Glomerular endothelial cell (primary cell): ENCODE data around the gene AMH. TPM values are rescaled to one million over a fixed set of nuclear protein-coding genes. Genes with fewer than 3 reads are reported as not detected.

Experiments used
- DNase-seq: peaks from one replicate; pipeline ENCODE4 v3.0.0-alpha.2; 2011; ENCODE audit warnings: low read depth, low spot score; ENCODE audit errors: extremely low read depth
- total RNA-seq: library from RNA; depleted of rRNA; stranded (reverse); fragments of >200 nt; gene quantifications from 2 replicates; pipeline ENCODE4 v1.2.3, GENCODE V29; 2015

The AMH gene
- total RNA-seq, 1 donor from 2014 or later: 2.1 TPM

GRCh38 chr19:2247433-2248101 lies 1.6 kb upstream of the AMH start:
- no peak for DNase-seq

GRCh38 chr19:2248136-2249009 lies 750 bp upstream of the AMH start:
- no peak for DNase-seq

GRCh38 chr19:2249880-2250765 lies 1.0 kb downstream of the AMH start:
- DNase-seq: no peak

GRCh38 chr19:2250766-2251105 lies 1.6 kb downstream of the AMH start:
- DNase-seq: no peak

- DNase-seq: no peak
Measured at GRCh38 chr19:2251106-2252054, 2.3 kb downstream of the AMH start.

- no peak for DNase-seq
Measured at GRCh38 chr19:2252055-2252796, 3.1 kb downstream of the AMH start.

GRCh38 chr19:2252797-2253105 lies 3.6 kb downstream of the AMH start:
- no peak for DNase-seq

- no peak for DNase-seq
Measured at GRCh38 chr19:2253106-2254063, 4.3 kb downstream of the AMH start.

GRCh38 chr19:2254064-2254872 lies 5.1 kb downstream of the AMH start:
- DNase-seq: no peak

GRCh38 chr19:2255112-2255845 lies 6.2 kb downstream of the AMH start:
- DNase-seq: no peak

GRCh38 chr19:2255982-2256685 lies 7.0 kb downstream of the AMH start, which contains the start of gene JSRP1:
JSRP1 (minus strand) TSS chr19:2256417; CDS start chr19:2255314, 1,103 bp downstream.
- DNase-seq: no peak

- no peak for DNase-seq
Measured at GRCh38 chr19:2259336-2259735, 10.2 kb downstream of the AMH start.

- DNase-seq: no peak
Measured at GRCh38 chr19:2260341-2260805, 11.2 kb downstream of the AMH start.

- no peak for DNase-seq
Measured at GRCh38 chr19:2261438-2262172, 12.5 kb downstream of the AMH start.

- DNase-seq: no peak
Measured at GRCh38 chr19:2266183-2266993, 17.3 kb downstream of the AMH start.
